GM18502 (cell line): ENCODE measurements around the gene NFAM1.

ENCODE experiments used
- ATAC-seq: cut with Tn5 transposase; IDR thresholded peaks from one replicate; pipeline ENCODE4 v1.9.1; 2021; ENCODE audit warnings: mild to moderate bottlenecking; ENCODE audit not compliant: unreplicated experiment, poor library complexity

Gene NFAM1

GRCh38 chr22:42432020-42432596 lies at the start of gene NFAM1:
TSS of gene NFAM1 (minus strand) at chr22:42432403. CDS start at chr22:42432357, 46 bp downstream.
- no peak for ATAC-seq

GRCh38 chr22:42475122-42475521 lies 42.9 kb upstream of the NFAM1 start:
- ATAC-seq, result no peak

GRCh38 chr22:42473484-42474193 lies 41.4 kb upstream of the NFAM1 start:
- no peak for ATAC-seq

- ATAC-seq, result no peak
Observed at GRCh38 chr22:42472671-42473070, 40.5 kb upstream of the NFAM1 start.

GRCh38 chr22:42471441-42471840 lies 39.2 kb upstream of the NFAM1 start:
- ATAC-seq, result no peak

- no peak for ATAC-seq
Observed at GRCh38 chr22:42470366-42471082, 38.3 kb upstream of the NFAM1 start.

GRCh38 chr22:42468841-42469240 lies 36.6 kb upstream of the NFAM1 start:
- no peak for ATAC-seq

- ATAC-seq, result no peak
Observed at GRCh38 chr22:42462016-42462415, 29.8 kb upstream of the NFAM1 start.

GRCh38 chr22:42461511-42461910 lies 29.3 kb upstream of the NFAM1 start:
- ATAC-seq, result no peak

- no peak for ATAC-seq
Observed at GRCh38 chr22:42459287-42460063, 27.3 kb upstream of the NFAM1 start.

GRCh38 chr22:42452916-42453315 lies 20.7 kb upstream of the NFAM1 start:
- ATAC-seq, result no peak

- no peak for ATAC-seq
Observed at GRCh38 chr22:42452456-42452855, 20.3 kb upstream of the NFAM1 start.

- no peak for ATAC-seq
Observed at GRCh38 chr22:42451499-42452145, 19.4 kb upstream of the NFAM1 start.

GRCh38 chr22:42450862-42451261 lies 18.7 kb upstream of the NFAM1 start:
- no peak for ATAC-seq

GRCh38 chr22:42446151-42446550 lies 13.9 kb upstream of the NFAM1 start:
- no peak for ATAC-seq

- ATAC-seq, result no peak
Observed at GRCh38 chr22:42444077-42444904, 12.1 kb upstream of the NFAM1 start.

- no peak for ATAC-seq
Observed at GRCh38 chr22:42443240-42444076, 11.3 kb upstream of the NFAM1 start.

GRCh38 chr22:42442748-42443147 lies 10.5 kb upstream of the NFAM1 start:
- ATAC-seq, result no peak

- ATAC-seq, result no peak
Observed at GRCh38 chr22:42440728-42441127, 8.5 kb upstream of the NFAM1 start.
